Measurements from ENCODE around the gene BCAS1.

DNA sequence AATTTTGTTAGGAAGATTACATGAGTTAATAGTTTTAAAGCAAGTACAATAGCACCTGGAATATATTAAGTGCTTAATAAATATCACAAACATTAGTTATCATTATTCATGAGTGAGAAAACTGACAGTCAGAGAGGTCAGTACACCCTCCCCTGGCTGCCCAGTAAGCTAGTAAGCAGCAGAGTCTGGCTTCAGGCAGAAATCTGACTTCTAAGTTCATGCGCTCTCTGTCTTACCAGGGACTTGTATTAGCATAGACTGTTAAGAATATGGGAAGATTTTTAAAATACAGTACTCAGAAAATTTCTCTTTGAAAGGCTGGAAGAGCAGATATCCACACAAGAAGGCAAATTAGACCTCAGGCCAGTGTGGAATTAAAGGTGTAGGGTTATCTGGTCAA is 40.8 kb downstream of the BCAS1 start:
- TF ChIP-seq CTCF (IDR thresholded peaks at IDR 0.05) (no peak), POLR2A (IDR thresholded peaks at IDR 0.05) (no peak)

Measured in adrenal gland (tissue), 5 donors.